Measurements from ENCODE around the gene TAB2. TPM values are rescaled to one million over a fixed set of nuclear protein-coding genes. Genes with fewer than 3 reads are reported as not detected.
A peak's percentile ranks its signal among the peaks of the same experiment; 100 is the strongest.

TAB2 gene
- total RNA-seq, 1 experiment from 2014 or later = 25.5 TPM

DNA sequence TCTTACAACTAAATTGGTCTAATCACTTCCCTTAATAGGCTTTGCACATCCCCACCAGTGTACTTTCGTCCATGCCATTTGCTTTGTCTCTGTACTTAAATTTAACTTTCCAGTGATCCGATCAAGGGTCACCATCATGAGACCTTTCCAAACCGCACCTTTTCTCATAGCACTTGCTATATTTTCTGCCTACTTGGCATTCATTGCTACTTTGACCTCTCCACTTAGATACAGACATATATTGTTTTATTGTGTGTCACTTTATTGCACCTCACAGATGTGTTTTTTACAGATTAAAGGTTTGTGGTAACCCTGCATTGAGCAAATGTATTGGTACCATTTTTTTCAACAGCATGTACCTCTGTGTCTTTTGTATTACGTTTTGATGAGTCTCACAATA lies 97.3 kb downstream of the TAB2 start:
- no peak overlapping the region for H3K4me3 ChIP-seq (ENCODE audit: insufficient read depth, low read depth, low read length)

DNA sequence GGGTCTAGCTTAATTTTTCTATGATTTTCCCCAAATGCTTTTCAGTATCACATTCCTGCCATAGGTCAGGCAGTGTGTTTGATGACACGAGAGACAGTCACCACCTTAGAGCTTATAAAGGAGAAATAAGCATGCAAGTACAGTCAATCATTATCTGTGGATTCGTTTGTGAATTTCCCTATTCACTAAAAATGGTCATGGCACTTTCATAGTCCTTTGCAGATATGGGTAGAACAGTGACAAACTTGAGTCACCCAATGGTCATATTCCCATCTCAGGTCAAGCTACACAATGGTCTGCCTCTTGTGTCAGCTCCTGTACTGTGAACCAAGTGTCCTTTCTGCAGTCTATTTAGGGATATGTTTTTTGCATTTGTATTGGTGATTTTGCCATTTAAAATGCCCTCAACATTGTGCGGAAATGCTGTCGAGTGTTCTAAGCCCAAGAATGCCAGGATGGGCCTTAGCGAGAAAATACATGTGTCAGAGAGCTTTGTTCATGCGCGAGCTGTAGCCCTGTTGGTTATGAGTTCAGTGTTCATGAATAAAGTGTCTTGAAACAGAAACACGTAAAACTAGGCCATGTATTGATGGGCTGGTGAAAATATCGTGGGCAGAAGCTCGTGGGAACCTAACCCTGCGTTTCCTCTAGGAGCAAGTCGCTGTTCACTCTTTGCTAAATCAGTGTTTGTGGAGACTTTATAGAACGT lies 102.3 kb downstream of the TAB2 start:
- no peak for DNase-seq
- no peaks in the 10 kb centered on the region for H3K27me3 ChIP-seq (ENCODE audit: control insufficient read depth, insufficient read depth, low read length)
- H3K36me3 ChIP-seq (replicated peaks; ENCODE audit: control insufficient read depth, insufficient read depth, low read length) = no peaks in the 10 kb centered on the region
- no peak overlapping the region for H3K4me3 ChIP-seq (ENCODE audit: insufficient read depth, low read depth, low read length)

More for the DNA sequence above, 97.3 kb downstream of the TAB2 start:
- DNase-seq = no peak
- Histone ChIP-seq H3K36me3 (replicated peaks; ENCODE audit: control insufficient read depth, insufficient read depth, low read length) (peaks cover 2% of the 10 kb centered on the region; the same call in 1 of the 2 replicates), H3K27me3 (ENCODE audit: control insufficient read depth, insufficient read depth, low read length) (no peaks in the 10 kb centered on the region)

DNA sequence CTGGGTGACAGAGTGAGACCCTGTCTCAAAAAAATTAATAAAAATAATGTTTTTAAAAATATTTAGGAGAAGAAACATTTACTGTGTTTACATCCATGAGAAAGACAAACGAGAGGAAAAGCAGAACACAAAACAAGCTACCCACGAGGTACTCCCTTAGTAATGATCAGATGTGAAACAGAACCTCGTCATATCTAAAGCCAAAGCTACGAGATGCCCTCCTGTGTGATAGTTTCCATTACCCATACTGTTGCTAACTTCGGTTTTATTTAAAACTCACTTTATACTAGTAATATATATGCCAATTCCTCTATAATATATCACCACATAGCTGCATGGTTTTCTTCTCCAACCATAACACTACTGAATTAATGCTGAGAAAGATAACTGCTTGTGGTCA lies 103.6 kb downstream of the TAB2 start:
- Histone ChIP-seq H3K36me3 (replicated peaks; ENCODE audit: control insufficient read depth, insufficient read depth, low read length) (no peaks in the 10 kb centered on the region), H3K4me3 (ENCODE audit: insufficient read depth, low read depth, low read length) (no peak overlapping the region), H3K27me3 (ENCODE audit: control insufficient read depth, insufficient read depth, low read length) (no peaks in the 10 kb centered on the region)
- no peak for DNase-seq

DNA sequence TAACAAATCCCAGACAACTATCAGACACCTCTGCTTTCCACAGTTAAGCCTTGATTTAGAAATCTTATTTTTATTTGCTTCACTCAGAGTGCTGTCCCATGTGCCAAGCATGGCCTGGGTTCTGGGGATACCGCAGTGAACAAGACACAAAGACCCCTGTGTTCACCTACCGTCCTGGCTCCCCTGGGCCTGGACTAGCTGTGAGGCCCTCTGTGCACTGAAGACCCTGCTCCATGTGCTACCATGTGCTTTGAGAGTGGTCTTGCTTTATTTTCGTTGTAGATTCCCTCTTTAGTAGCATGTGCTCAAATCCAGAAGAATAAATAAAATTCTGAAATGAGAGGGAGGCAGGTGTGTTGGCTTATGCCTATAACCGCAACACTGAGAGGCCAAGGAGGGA lies 105.1 kb downstream of the TAB2 start:
- H3K4me3 ChIP-seq (ENCODE audit: insufficient read depth, low read depth, low read length) = no peak overlapping the region
- no peaks in the 10 kb centered on the region for H3K36me3 ChIP-seq (replicated peaks; ENCODE audit: control insufficient read depth, insufficient read depth, low read length)
- no peak for DNase-seq
- H3K27me3 ChIP-seq (ENCODE audit: control insufficient read depth, insufficient read depth, low read length) = no peaks in the 10 kb centered on the region

DNA sequence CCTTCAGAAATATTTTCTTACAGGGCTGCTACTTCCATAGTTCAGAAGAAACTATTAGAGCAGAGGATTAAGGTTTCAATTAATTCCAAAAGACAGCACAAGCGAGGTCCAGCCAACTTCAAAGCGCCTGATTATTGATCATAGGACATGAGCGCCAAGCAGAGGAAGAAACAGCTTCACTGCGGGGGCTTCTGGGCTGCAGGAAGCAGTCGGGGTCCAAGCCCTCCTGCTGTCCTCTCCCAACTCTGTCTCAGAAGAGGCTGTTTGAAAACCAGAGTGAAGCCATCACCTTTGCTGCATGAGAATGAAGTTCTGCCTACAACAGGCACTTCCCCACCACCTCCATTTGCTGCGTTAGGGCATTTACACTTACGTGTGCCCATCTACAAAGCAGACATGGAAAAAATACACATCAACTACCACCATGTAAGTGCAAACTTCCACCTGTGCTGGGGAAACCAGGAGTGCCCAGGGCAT lies 106.5 kb downstream of the TAB2 start:
- Histone ChIP-seq H3K36me3 (replicated peaks; ENCODE audit: control insufficient read depth, insufficient read depth, low read length) (no peaks in the 10 kb centered on the region), H3K27me3 (ENCODE audit: control insufficient read depth, insufficient read depth, low read length) (no peaks in the 10 kb centered on the region), H3K4me3 (ENCODE audit: insufficient read depth, low read depth, low read length) (no peak overlapping the region)
- no peak for DNase-seq

DNA sequence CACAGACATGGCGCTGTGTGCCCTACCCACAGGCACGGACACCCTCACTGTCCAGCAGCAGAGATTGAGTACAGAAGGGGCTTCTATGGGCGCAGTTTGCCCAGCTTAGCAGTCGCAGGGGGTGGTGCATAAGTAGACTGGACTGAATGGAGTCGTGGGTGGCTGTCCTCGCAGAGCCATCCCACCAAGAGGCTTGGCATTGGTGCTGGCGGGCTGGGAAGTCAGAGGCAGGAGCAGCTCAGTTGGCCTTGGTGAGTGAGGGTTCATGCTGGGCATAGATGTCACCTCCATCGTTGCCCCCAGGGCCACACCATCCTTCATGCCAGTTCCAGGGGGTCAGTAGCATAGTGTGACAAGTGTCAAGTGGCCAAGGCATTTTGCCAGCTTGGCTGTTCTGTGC lies 107.7 kb downstream of the TAB2 start:
- no peak for DNase-seq
- Histone ChIP-seq H3K36me3 (replicated peaks; ENCODE audit: control insufficient read depth, insufficient read depth, low read length) (no peaks in the 10 kb centered on the region), H3K4me3 (ENCODE audit: insufficient read depth, low read depth, low read length) (no peak overlapping the region), H3K27me3 (ENCODE audit: control insufficient read depth, insufficient read depth, low read length) (no peaks in the 10 kb centered on the region)

DNA sequence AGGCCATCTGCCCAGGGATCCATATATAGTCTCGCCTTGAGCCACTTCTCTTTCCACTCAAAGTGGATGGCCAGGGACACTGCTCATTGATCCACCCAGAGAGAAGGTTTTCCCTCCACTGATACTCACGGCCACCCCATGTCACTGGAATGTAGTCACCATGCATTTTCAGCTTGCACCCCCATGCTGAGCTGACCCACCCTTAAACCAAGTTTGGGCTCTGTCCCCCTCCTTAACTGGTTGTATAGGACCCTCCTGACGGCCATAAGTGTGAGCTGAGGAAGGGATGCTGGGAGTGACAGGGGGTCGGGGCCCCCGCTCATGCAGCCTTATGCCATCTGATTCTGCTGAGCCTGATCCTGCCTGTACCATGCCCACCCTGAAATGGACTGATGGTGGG lies 108.2 kb downstream of the TAB2 start:
- DNase-seq = no peak
- Histone ChIP-seq H3K4me3 (ENCODE audit: insufficient read depth, low read depth, low read length) (no peak overlapping the region), H3K27me3 (ENCODE audit: control insufficient read depth, insufficient read depth, low read length) (no peaks in the 10 kb centered on the region), H3K36me3 (replicated peaks; ENCODE audit: control insufficient read depth, insufficient read depth, low read length) (no peaks in the 10 kb centered on the region)

DNA sequence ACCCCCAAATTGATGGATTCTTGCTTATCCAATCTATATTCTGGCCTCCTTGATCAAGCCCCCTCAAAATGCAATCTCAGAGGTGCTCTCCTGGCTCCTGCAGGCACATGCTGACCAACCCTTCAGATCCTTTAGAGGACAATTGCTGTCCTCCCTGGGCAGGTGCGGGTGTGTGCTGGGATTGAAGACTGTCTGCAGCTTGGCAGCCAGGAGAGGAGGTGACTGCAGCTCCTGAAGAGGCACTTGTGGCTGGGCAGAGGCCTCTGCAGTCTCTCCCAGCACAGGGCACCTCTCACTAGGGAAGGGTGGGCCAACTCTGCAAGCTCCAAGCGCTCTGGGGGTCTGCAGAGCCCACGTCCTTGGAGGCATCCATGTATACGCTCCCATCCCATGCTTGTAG lies 111.1 kb downstream of the TAB2 start:
- Histone ChIP-seq H3K36me3 (replicated peaks; ENCODE audit: control insufficient read depth, insufficient read depth, low read length) (no peaks in the 10 kb centered on the region), H3K27me3 (ENCODE audit: control insufficient read depth, insufficient read depth, low read length) (no peaks in the 10 kb centered on the region)
- DNase-seq = no peak

DNA sequence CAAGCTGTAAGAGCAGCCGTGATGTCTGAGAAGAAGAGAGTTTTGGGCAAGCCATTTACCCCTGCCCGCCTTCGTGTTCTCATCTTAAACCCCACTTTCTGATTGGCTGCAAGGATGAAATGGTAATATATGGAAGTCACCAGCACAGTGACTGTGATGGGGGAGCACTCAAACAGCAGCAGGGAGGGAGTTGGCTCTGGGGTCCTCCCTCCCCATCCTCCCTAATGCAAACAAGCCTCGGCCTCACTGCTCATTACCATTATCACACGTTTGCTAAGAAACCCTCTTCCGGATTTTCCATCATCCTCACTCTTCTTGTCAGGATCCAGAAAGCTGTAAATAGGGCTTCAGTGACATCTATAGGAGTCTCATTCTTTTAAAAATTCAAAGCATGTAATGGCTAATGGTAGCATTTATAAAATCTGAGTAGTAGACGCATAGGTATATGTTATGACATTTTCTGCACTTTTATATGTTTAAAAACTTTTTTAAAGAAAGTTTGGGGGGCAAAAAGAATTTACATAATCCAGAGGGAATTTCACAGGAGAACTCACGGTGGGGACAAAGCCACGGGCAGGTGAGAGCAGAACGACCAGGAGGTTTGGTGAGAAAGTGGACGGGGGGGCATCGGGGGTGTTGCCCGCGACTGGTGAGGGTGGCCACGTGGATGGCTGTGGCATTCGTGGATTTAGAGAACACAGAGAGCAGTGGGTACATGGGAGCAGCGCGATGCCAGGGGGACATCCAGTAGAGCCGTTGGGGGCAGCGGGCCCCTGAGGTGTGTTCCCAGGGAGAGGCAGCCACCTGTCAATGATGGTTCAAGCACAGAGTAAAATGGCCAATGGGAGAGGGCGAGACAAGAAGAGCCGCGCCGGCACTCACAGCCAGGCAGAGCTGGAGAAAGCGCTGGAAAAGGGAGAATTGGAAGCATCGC lies 112.2 kb downstream of the TAB2 start:
- no peak for DNase-seq
- Histone ChIP-seq H3K4me3 (ENCODE audit: insufficient read depth, low read depth, low read length) (no peak overlapping the region), H3K36me3 (replicated peaks; ENCODE audit: control insufficient read depth, insufficient read depth, low read length) (no peaks in the 10 kb centered on the region), H3K27me3 (ENCODE audit: control insufficient read depth, insufficient read depth, low read length) (no peaks in the 10 kb centered on the region)

More for the DNA sequence above, 111.1 kb downstream of the TAB2 start:
- no peak overlapping the region for H3K4me3 ChIP-seq (ENCODE audit: insufficient read depth, low read depth, low read length)

DNA sequence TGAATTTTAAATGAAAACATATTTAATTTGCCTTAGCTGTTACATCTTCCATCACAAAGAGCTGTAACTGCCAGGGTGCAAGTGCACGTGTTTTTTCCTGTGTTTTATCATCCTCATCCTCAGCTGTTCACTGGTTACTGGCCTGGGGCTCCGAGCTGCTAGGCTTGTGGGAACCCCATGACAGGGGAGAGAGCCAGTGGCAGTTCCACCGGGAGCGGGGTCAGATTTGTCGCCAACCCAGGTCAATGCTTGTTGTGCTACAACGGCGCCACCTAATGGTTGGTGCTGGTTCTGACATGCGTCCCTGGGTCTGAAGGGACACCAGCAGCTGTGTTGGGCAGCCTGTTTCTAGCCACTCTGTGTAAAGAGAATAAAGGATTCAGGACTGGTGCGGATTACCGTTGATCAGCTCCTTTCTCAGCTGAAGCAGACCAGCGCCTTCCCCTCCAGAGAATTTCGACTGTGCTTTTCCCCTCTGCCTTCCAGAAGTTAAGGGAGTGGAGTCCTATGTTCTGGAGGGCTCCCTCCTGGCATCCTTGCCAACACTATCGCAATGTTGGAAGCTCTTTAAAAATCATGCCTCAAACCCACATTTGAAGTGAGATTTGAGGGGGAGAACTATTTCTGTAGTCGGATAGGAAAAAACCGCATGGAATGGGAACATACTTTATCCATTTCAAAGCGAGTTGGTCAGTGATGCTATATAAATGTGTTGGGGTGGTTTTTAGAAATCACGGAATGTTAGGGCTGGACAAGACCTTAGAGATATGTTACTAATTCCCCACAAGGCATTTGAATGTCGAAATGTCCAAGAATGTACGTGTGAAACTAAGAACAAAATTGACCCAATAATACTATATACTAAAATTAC lies 114.6 kb downstream of the TAB2 start:
- DNase-seq = peak; percentile 93

DNA sequence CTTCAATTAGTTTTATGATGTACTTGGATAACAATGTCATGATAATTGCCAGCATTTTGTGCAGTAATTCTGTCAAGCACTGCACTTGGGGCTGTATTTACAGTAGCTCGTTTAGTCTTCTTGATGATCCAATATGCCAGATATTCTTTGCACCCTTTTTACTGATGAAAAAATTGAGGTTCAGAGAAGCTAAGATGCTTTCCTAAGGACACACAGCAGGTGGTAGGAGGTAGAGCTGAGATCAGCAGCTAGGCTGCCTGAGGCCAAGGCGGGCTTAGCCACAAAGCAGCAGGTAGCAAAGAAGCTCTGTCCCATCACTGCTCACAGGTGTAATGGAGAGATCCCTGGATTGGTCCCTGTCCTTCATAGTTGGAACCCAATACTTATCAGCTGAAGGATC lies 115.9 kb downstream of the TAB2 start:
- Histone ChIP-seq H3K4me3 (ENCODE audit: insufficient read depth, low read depth, low read length) (no peak overlapping the region), H3K27me3 (ENCODE audit: control insufficient read depth, insufficient read depth, low read length) (no peaks in the 10 kb centered on the region), H3K36me3 (replicated peaks; ENCODE audit: control insufficient read depth, insufficient read depth, low read length) (no peaks in the 10 kb centered on the region)
- no peak for DNase-seq

More for the DNA sequence above, 114.6 kb downstream of the TAB2 start:
- Histone ChIP-seq H3K27me3 (ENCODE audit: control insufficient read depth, insufficient read depth, low read length) (no peaks in the 10 kb centered on the region), H3K4me3 (ENCODE audit: insufficient read depth, low read depth, low read length) (no peak overlapping the region), H3K36me3 (replicated peaks; ENCODE audit: control insufficient read depth, insufficient read depth, low read length) (no peaks in the 10 kb centered on the region)

DNA sequence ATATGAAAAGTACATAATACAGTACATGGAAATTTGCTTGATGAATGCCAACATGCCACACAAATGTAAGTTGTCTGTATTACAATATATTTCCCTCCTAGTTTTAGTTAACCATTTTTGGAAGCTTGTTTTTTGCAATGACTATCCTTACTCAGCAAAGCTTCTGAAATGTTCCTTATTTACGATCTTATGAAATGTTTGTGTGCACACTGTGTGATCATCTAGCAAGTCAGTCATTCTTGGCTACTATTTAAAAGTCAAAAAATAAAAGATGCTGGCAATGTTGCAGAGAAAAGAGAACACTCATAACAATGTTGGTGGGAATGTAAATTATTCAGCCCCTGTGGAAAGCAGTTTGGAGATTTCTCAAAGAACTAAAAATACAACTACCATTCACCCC lies 116.4 kb downstream of the TAB2 start:
- no peaks in the 10 kb centered on the region for H3K36me3 ChIP-seq (replicated peaks; ENCODE audit: control insufficient read depth, insufficient read depth, low read length)
- no peaks in the 10 kb centered on the region for H3K27me3 ChIP-seq (ENCODE audit: control insufficient read depth, insufficient read depth, low read length)
- H3K4me3 ChIP-seq (ENCODE audit: insufficient read depth, low read depth, low read length) = no peak overlapping the region
- no peak for DNase-seq

DNA sequence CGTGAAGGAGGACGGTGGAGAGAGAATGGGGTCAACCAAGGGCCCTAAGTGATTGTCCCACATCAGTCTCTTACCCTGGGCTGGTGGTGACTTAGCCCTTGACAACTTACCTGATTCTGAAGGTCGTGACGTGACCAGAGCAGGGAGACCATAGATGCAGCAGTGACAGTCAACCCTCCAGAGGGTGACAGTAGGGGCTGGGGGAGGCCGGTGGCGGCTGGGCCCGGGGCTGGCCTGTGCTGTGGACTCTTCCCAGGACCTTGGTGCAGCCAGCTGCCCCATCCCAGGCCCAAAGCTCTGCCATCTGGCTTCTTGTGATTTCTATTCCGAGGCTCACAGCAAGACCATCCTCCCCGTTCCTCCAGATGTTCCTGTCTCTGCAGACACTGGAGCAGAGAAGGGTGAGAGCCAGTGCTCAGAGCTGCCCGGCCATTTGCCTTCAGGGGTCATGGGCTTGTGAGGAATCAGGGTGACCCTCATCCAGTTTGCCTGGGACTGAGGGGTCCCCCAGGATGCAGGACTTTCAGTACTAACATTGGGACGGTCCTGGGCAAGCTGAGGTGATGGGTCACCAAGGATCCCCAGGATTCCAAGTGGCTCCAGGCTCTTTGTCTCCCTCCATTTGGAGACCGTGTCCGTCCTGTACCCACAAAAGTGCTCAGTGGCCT lies 118.5 kb downstream of the TAB2 start:
- H3K36me3 ChIP-seq (replicated peaks; ENCODE audit: control insufficient read depth, insufficient read depth, low read length) = no peaks in the 10 kb centered on the region
- H3K4me3 ChIP-seq (ENCODE audit: insufficient read depth, low read depth, low read length) = no peak overlapping the region
- DNase-seq = no peak
- H3K27me3 ChIP-seq (ENCODE audit: control insufficient read depth, insufficient read depth, low read length) = no peaks in the 10 kb centered on the region

DNA sequence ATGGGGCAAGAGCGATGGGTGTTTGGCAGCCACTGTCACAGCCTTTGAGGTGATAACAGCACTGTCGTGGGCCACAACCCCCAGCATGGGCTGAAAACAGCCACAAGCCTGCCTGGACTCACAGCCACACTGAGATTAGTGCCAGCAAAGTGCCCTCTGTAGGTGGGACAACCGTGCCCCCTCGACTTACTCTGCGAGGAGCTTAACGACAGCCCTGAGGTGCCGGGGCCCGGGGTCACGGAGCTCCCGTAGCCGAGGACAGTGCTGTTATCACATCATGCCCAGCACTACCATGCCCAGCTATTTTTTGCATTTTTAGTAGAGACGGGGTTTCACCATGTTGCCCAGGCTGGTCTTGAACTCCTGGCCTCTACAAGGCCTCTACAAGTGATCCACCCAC lies 119.1 kb downstream of the TAB2 start:
- H3K36me3 ChIP-seq (replicated peaks; ENCODE audit: control insufficient read depth, insufficient read depth, low read length) = no peaks in the 10 kb centered on the region
- no peaks in the 10 kb centered on the region for H3K27me3 ChIP-seq (ENCODE audit: control insufficient read depth, insufficient read depth, low read length)
- no peak for DNase-seq
- no peak overlapping the region for H3K4me3 ChIP-seq (ENCODE audit: insufficient read depth, low read depth, low read length)

Data from H7 (cell line).